ENCODE results near the gene SLFN14.
"Not testable (repeated sequence)": the region's sequence is repeated elsewhere in the genome, so short reads cannot be mapped to it uniquely, and the experiment has no call there.

SLFN14 gene

GRCh38 chr17:35569405-35569804, 8.8 kb upstream of the SLFN14 start:
- Histone ChIP-seq H3K27ac (no peak overlapping the region), H3K4me3 (ENCODE audit: low read depth, low read length) (no peak overlapping the region), H3K9me3 (ENCODE audit: severe bottlenecking) (no peaks in the 10 kb centered on the region), H3K27me3 (ENCODE audit: insufficient read depth, low read depth, severe bottlenecking) (no peaks in the 10 kb centered on the region), H3K36me3 (peaks cover 29% of the 10 kb centered on the region)
- no peak for DNase-seq
- TF ChIP-seq, protein P1, sequence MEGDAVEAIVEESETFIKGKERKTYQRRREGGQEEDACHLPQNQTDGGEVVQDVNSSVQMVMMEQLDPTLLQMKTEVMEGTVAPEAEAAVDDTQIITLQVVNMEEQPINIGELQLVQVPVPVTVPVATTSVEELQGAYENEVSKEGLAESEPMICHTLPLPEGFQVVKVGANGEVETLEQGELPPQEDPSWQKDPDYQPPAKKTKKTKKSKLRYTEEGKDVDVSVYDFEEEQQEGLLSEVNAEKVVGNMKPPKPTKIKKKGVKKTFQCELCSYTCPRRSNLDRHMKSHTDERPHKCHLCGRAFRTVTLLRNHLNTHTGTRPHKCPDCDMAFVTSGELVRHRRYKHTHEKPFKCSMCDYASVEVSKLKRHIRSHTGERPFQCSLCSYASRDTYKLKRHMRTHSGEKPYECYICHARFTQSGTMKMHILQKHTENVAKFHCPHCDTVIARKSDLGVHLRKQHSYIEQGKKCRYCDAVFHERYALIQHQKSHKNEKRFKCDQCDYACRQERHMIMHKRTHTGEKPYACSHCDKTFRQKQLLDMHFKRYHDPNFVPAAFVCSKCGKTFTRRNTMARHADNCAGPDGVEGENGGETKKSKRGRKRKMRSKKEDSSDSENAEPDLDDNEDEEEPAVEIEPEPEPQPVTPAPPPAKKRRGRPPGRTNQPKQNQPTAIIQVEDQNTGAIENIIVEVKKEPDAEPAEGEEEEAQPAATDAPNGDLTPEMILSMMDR (IDR thresholded peaks at IDR 0.05; ENCODE audit: low read depth, low read length) = no peak

- Histone ChIP-seq H3K27me3 (ENCODE audit: insufficient read depth, low read depth, severe bottlenecking) (no peaks in the 10 kb centered on the region), H3K36me3 (peaks cover 24% of the 10 kb centered on the region), H3K9me3 (ENCODE audit: severe bottlenecking) (no peaks in the 10 kb centered on the region), H3K4me3 (ENCODE audit: low read depth, low read length) (peak overlapping the region; percentile 68), H3K27ac (peak overlapping the region; percentile 88)
- DNase-seq = no peak
- TF ChIP-seq, protein P1 (IDR thresholded peaks at IDR 0.05; ENCODE audit: low read depth, low read length) = no peak
Measured at GRCh38 chr17:35568561-35568960, 7.9 kb upstream of the SLFN14 start.

GRCh38 chr17:35566968-35567367, 6.3 kb upstream of the SLFN14 start:
- peak overlapping the region; percentile 68 for H3K4me3 ChIP-seq (ENCODE audit: low read depth, low read length)

GRCh38 chr17:35563181-35563580, 2.6 kb upstream of the SLFN14 start:
- H3K36me3 ChIP-seq; H3K9me3 ChIP-seq (ENCODE audit: severe bottlenecking); H3K27ac ChIP-seq; H3K4me3 ChIP-seq (ENCODE audit: low read depth, low read length); H3K27me3 ChIP-seq (ENCODE audit: insufficient read depth, low read depth, severe bottlenecking); DNase-seq: not testable (repeated sequence)

More at GRCh38 chr17:35566968-35567367, 6.3 kb upstream of the SLFN14 start:
- H3K27me3 ChIP-seq (ENCODE audit: insufficient read depth, low read depth, severe bottlenecking) = no peaks in the 10 kb centered on the region
- peaks cover 20% of the 10 kb centered on the region for H3K36me3 ChIP-seq
- peak overlapping the region; percentile 88 for H3K27ac ChIP-seq
- no peaks in the 10 kb centered on the region for H3K9me3 ChIP-seq (ENCODE audit: severe bottlenecking)
- no peak for DNase-seq
- TF ChIP-seq, protein P1 (IDR thresholded peaks at IDR 0.05; ENCODE audit: low read depth, low read length) = no peak

DNA sequence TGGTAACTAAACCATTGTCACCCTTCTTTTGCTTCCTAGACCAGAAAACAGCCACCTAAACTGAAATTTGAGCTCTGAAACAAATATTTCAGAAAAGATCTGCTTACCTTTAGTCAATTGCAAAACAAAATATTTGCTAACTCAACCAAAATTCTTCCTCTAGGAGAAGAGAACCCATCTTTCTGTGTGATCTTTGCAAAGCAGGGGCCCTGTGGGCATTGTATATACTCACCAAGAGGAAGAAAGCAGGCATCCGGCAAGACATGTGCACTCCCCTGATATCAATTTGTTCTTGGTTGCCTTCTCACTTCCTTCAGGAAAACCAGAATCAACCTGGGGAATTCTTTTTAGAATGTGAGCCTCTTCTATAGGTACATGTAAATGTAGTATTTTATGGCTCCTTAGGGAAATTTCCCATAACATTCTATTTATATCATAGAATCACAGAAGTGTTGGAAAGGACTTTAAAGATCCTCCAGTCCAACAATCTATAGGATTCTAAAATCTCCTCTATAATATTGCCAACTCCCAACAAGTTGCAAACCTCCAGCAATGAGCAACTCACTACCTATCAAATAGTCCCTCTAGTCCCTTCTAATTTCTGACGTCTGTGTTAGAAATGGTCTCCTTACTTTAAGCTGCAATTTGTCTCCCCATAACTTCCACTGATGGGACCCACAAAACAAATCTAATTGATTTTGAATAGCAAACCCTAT, 966 bp downstream of the SLFN14 start:
- Histone ChIP-seq H3K36me3 (no peaks in the 10 kb centered on the region), H3K4me3 (ENCODE audit: low read depth, low read length) (no peak overlapping the region), H3K9me3 (ENCODE audit: severe bottlenecking) (no peaks in the 10 kb centered on the region), H3K27ac (no peak overlapping the region), H3K27me3 (ENCODE audit: insufficient read depth, low read depth, severe bottlenecking) (no peaks in the 10 kb centered on the region)
- no peak for DNase-seq
- TF ChIP-seq, protein P1 (IDR thresholded peaks at IDR 0.05; ENCODE audit: low read depth, low read length) = no peak

GRCh38 chr17:35557353-35557752, 3.3 kb downstream of the SLFN14 start:
- no peaks in the 10 kb centered on the region for H3K27me3 ChIP-seq (ENCODE audit: insufficient read depth, low read depth, severe bottlenecking)
- no peak for DNase-seq
- no peak overlapping the region for H3K27ac ChIP-seq
- no peaks in the 10 kb centered on the region for H3K36me3 ChIP-seq
- H3K4me3 ChIP-seq (ENCODE audit: low read depth, low read length) = no peak overlapping the region
- TF ChIP-seq, protein P1 (IDR thresholded peaks at IDR 0.05; ENCODE audit: low read depth, low read length) = no peak
- no peaks in the 10 kb centered on the region for H3K9me3 ChIP-seq (ENCODE audit: severe bottlenecking)
